Stimulated activated CD4-positive, alpha-beta T cell treated with anti-CD3 and anti-CD28 coated beads, Interleukin-4, amount 100 ng/mL, for 4 hours (primary cell): Measurements from ENCODE around the gene CD300H.
"Not testable (repeated sequence)": the region's sequence is repeated elsewhere in the genome, so short reads cannot be mapped to it uniquely, and the experiment has no call there.

Experiments used
- DNase-seq, 2 experiments: peaks; one replicate each; pipeline ENCODE4 v3.0.0-alpha.2; 2020

CD300H gene

GRCh38 chr17:74525465-74525725, 41.9 kb downstream of the CD300H start:
- no peak for DNase-seq

- DNase-seq, result no peak
These were observed 42.5 kb downstream of the CD300H start for GRCh38 chr17:74524653-74525464.

- no peak for DNase-seq
These were observed 44.0 kb downstream of the CD300H start for GRCh38 chr17:74523308-74523707.

GRCh38 chr17:74522381-74523105, 44.8 kb downstream of the CD300H start:
- no peak for DNase-seq

- no peak for DNase-seq
These were observed 45.6 kb downstream of the CD300H start for GRCh38 chr17:74521701-74522201.

GRCh38 chr17:74520790-74521480, 46.4 kb downstream of the CD300H start:
- no peak for DNase-seq

GRCh38 chr17:74520016-74520434, 47.3 kb downstream of the CD300H start:
- DNase-seq, result no peak

- not testable (repeated sequence) for DNase-seq
These were observed 48.8 kb downstream of the CD300H start for GRCh38 chr17:74518413-74518981.

- no peak for DNase-seq
These were observed 50.6 kb downstream of the CD300H start for GRCh38 chr17:74516561-74517328.

- DNase-seq, result no peak
These were observed 51.4 kb downstream of the CD300H start for GRCh38 chr17:74515941-74516340.

GRCh38 chr17:74514632-74515334, 52.5 kb downstream of the CD300H start:
- DNase-seq, result peak in 1 of 2 experiments; percentile 7

GRCh38 chr17:74513987-74514631, 53.2 kb downstream of the CD300H start:
- DNase-seq, result peak in 1 of 2 experiments; percentile 7

GRCh38 chr17:74512624-74513091, 54.7 kb downstream of the CD300H start:
- DNase-seq, result peak in 1 of 2 experiments; percentile 15

GRCh38 chr17:74512036-74512435, 55.3 kb downstream of the CD300H start:
- DNase-seq, result no peak
